ENCODE data around the gene PTPN20.

The PTPN20 gene

DNA sequence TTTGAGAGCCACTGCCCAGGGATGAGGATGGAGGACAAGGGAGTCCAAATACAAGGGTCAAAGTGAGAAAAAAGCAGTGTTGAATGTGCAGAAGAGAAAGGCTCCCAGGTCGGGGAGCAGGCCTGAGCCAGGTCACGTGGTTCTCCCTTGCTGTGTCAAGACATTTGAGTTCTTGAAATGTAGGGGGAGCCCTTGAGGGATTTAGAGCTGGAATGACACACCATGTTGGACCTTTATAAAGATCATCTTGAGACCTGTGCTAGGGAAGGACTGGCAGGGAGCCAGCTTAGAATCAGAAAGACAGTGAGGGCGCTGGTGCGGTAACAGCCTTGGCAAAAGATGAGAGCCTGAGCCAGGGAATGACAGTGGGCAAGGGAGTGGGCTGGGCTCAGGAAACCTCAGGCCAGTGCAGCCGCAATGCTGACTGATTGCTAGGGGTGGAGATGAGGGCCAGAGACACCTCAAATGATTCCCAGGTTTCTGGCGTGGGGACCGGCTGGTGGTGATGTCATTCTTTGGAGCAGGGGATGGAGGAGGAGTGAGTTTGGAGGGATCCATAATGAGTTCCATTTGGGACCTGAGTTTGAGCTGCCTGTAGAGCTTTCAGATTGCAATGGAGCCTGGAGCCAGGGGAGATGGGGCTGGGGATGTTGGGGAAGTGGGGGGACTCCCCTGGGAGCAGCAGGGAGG is 120.1 kb downstream of the PTPN20 start:
- H3K4me3 ChIP-seq (ENCODE audit: low read depth, low read length), result no peak overlapping the region
- no peak for DNase-seq (ENCODE audit: low read depth, low spot score)
- ChIA-PET CTCF (interaction anchor here (1.0 to 5.9 kb wide), 6 partner anchors 9 to 281 kb away, joined by 3 to 30 read pairs (median 7); partner anchors contain the start of gene GDF10), POLR2A (no interaction called here)
- TF ChIP-seq, protein P1, sequence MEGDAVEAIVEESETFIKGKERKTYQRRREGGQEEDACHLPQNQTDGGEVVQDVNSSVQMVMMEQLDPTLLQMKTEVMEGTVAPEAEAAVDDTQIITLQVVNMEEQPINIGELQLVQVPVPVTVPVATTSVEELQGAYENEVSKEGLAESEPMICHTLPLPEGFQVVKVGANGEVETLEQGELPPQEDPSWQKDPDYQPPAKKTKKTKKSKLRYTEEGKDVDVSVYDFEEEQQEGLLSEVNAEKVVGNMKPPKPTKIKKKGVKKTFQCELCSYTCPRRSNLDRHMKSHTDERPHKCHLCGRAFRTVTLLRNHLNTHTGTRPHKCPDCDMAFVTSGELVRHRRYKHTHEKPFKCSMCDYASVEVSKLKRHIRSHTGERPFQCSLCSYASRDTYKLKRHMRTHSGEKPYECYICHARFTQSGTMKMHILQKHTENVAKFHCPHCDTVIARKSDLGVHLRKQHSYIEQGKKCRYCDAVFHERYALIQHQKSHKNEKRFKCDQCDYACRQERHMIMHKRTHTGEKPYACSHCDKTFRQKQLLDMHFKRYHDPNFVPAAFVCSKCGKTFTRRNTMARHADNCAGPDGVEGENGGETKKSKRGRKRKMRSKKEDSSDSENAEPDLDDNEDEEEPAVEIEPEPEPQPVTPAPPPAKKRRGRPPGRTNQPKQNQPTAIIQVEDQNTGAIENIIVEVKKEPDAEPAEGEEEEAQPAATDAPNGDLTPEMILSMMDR (IDR thresholded peaks at IDR 0.05; ENCODE audit: insufficient read depth, low read length, missing control alignments), result no peak

DNA sequence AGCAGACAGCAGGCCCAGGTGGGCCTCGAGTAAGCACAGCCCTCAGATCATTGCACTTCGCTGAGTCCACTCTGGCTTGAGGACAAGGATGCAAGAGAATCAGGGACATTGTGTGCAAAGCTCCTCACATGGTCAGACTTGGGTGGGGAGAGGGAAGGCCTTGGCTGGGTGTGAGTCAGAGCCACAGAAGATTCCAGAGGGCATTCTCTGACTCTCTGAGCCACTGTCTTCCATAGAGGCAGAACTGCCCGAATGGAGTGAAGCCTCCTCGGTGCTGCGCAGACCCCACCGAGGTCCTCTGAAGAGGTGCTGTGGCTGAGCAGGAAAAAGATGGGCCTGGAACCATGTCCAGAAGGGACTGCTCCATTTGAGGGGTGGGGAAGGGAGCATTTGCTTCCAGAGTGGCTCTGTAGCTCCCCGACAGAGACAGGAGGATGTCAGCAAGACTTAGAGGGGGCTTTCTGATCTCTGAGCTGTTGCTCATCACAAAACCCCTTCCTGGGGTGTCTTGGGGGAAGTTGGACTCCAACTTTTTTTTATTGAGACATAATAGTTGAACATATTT is 120.8 kb downstream of the PTPN20 start:
- TF ChIP-seq, protein P1 (IDR thresholded peaks at IDR 0.05; ENCODE audit: insufficient read depth, low read length, missing control alignments), result no peak
- POLR2A ChIA-PET, result no interaction called here
- DNase-seq (ENCODE audit: low read depth, low spot score), result no peak
- H3K4me3 ChIP-seq (ENCODE audit: low read depth, low read length), result no peak overlapping the region
- CTCF ChIA-PET, result interaction anchor here (1.5 to 5.9 kb wide), 5 partner anchors 10 to 281 kb away, joined by 5 to 30 read pairs (median 9); partner anchors contain the start of gene GDF10

DNA sequence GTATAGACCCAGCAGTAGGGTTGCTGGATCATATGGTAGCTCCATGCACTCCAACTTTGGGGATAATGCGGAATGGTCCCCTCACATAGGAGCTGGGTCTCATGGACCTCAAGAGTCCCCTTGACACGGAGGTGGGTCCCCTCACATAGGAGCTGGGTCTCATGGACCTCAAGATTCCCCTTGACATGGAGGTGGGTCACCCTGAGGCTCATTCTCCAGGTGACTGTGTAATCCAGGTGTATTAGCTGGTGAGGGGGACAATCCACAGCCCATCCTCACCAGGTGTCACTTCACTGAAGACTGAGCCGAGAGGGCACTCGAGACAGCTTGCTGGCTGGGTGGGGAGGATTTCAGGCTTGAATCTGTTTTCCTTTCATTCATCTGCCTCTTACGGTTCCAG is 121.9 kb downstream of the PTPN20 start:
- ChIA-PET CTCF (interaction anchor here (1.0 to 5.9 kb wide), 5 partner anchors 8 to 279 kb away, joined by 4 to 30 read pairs (median 15); no protein-coding TSS in a partner anchor), POLR2A (no interaction called here)
- H3K4me3 ChIP-seq (ENCODE audit: low read depth, low read length), result no peak overlapping the region
- TF ChIP-seq, protein P1 (IDR thresholded peaks at IDR 0.05; ENCODE audit: insufficient read depth, low read length, missing control alignments), result no peak
- DNase-seq (ENCODE audit: low read depth, low spot score), result no peak

DNA sequence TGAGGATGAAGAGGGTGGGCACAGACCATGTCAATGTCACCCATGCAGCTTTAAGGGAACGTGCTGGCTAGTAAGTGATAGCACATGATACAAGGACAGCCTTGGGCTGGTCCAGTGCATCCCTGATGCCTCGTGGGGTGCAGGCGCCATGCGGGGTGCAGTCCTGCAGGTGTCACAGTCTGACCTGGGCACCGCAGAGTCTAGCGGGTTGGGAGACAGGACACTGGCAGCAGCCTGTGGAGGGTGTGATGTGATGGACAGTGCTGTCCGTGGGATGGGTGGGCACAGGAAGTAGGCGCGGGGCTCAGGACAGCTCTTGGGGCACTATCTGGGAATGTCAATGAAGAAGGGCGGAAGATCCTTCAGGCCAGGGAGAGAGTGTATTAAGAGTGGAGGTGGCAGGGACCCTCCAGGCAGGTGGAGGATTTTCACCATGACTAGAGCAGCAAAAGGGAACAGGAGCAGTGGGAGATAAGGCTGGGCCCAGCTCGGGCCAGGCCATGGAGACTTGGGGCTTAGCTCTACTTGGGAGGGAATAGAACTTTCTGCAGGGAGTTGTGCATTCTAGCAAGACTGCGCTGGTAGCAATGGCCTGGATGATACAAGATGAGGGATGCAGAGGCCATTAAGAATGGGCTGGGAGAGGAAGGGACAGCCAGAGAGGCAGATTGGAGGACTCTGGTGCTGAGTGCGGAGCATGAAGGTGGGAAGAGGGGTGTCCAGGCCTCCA is 122.5 kb downstream of the PTPN20 start:
- POLR2A ChIA-PET, result no interaction called here
- TF ChIP-seq, protein P1 (IDR thresholded peaks at IDR 0.05; ENCODE audit: insufficient read depth, low read length, missing control alignments), result no peak
- H3K4me3 ChIP-seq (ENCODE audit: low read depth, low read length), result no peak overlapping the region
- DNase-seq (ENCODE audit: low read depth, low spot score), result no peak
- CTCF ChIA-PET, result interaction anchor here (1.0 to 5.9 kb wide), 4 partner anchors 9 to 279 kb away, joined by 4 to 30 read pairs (median 20); no protein-coding TSS in a partner anchor

DNA sequence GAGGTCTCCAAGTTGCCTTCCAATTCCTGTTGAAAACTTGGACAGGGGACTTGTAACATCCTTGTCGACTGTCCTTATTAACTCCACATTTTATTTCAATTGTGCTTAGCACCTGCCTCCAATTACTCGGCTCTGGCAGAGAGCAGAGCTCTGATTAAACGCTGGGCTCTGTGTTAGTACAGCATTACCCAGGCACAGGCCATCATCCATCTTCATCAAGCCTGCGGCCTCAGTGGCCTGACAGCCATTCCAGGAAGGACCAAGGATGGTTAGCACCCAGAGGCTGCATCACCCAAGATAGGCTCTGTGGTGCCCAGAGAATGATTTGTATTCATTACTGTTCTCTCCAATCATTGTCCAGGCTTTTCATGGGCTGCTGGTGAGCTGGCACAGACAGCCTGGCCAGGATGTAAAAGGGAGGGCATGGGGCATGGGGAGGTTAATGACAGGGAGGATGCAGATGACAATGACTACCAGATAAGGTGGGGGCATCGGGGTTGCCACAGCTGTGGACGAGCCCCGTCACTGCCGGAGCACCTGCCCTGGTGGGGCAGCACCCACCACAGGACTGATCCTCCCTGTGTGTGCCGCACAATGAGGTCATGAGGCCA is 123.3 kb downstream of the PTPN20 start:
- H3K4me3 ChIP-seq (ENCODE audit: low read depth, low read length), result no peak overlapping the region
- CTCF ChIA-PET, result interaction anchor here (2.4 to 5.9 kb wide), 3 partner anchors 10 to 278 kb away, joined by 15 to 30 read pairs (median 26); no protein-coding TSS in a partner anchor
- POLR2A ChIA-PET, result no interaction called here
- TF ChIP-seq, protein P1 (IDR thresholded peaks at IDR 0.05; ENCODE audit: insufficient read depth, low read length, missing control alignments), result no peak
- no peak for DNase-seq (ENCODE audit: low read depth, low spot score)

All from AG04449 (cell line).